GM19397 (cell line): ENCODE results near the gene RPS15.
"Not testable (repeated sequence)": the region's sequence is repeated elsewhere in the genome, so short reads cannot be mapped to it uniquely, and the experiment has no call there.

Source experiments
- ATAC-seq: cut with Tn5 transposase; IDR thresholded peaks from one replicate; pipeline ENCODE4 v1.9.1; 2021; ENCODE audit warnings: mild to moderate bottlenecking, moderate library complexity; ENCODE audit not compliant: unreplicated experiment

RPS15 gene

DNA sequence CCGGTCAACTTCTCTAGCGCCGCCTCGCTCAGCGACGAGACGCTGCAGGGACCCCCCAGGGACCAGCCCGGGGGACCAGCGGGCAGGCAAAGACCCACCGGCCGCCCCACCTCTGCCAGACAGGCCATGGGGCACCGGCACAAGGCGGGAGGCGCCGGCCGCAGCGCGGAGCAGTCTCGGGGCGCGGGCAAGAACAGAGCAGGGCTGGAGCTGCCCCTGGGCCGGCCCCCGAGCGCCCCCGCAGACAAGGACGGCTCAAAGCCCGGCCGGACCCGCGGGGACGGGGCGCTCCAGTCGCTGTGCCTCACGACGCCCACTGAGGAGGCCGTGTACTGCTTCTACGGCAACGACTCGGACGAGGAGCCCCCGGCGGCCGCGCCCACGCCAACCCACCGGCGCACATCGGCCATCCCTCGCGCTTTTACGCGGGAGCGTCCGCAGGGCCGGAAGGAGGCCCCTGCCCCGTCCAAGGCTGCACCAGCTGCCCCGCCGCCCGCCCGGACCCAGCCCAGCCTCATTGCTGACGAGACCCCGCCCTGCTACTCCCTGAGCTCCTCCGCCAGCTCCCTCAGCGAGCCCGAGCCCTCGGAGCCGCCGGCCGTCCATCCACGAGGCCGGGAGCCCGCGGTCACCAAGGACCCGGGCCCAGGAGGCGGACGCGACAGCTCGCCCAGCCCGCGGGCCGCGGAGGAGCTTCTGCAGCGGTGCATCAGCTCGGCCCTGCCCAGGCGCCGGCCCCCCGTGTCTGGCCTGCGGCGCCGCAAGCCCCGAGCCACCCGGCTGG, 29.5 kb downstream of the RPS15 start:
- no peak for ATAC-seq

DNA sequence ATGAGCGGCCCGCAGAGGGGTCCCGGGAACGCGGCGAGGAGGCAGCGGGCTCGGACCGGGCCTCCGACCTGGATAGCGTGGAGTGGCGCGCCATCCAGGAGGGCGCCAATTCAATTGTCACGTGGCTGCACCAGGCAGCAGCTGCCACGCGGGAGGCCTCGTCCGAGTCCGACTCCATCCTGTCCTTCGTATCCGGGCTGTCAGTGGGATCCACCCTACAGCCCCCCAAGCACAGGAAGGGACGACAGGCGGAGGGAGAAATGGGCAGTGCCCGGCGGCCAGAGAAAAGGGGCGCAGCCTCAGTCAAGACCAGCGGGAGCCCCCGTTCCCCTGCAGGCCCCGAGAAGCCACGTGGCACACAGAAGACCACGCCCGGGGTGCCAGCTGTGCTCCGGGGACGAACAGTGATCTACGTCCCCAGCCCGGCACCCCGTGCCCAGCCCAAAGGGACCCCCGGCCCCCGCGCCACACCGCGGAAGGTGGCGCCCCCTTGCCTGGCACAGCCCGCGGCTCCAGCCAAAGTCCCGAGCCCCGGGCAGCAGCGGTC, 30.2 kb downstream of the RPS15 start:
- no peak for ATAC-seq

DNA sequence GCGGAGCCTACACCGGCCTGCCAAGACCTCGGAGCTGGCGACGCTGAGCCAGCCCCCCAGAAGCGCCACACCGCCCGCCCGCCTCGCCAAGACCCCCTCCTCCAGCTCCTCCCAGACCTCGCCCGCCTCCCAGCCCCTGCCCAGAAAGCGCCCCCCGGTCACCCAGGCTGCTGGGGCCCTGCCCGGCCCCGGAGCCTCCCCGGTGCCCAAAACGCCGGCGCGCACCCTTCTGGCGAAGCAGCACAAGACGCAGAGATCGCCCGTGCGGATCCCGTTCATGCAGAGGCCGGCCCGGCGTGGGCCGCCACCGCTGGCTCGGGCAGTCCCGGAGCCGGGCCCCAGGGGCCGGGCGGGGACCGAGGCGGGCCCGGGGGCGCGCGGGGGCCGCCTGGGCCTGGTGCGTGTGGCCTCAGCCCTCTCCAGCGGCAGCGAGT, 30.6 kb downstream of the RPS15 start:
- ATAC-seq: no peak

DNA sequence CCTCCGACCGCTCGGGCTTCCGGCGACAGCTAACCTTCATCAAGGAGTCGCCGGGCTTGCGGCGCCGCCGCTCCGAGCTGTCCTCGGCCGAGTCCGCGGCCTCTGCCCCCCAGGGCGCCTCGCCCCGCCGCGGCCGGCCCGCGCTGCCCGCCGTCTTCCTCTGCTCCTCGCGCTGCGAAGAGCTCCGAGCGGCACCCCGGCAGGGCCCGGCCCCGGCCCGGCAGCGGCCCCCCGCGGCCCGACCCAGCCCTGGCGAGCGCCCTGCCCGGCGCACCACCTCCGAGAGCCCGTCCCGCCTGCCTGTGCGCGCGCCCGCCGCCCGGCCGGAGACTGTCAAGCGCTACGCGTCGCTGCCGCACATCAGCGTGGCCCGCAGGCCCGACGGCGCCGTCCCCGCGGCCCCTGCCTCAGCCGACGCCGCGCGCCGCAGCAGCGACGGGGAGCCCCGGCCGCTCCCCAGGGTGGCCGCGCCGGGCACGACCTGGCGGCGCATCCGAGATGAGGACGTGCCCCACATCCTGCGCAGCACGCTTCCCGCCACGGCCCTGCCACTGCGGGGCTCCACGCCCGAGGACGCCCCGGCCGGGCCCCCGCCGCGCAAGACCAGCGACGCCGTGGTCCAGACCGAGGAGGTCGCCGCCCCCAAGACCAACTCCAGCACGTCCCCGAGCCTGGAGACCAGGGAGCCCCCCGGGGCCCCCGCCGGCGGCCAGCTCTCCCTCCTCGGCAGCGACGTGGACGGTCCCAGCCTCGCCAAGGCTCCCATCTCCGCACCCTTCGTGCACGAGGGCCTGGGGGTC, 31.3 kb downstream of the RPS15 start:
- no peak for ATAC-seq

DNA sequence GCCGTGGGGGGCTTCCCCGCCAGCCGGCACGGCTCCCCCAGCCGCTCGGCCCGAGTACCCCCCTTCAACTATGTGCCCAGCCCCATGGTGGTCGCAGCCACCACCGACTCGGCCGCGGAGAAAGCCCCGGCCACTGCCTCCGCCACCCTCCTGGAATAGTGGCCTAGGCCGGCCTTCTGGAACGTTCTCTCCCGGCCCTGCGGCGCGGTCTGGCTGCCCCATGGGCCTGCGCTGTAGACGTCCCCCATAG, 31.8 kb downstream of the RPS15 start:
- ATAC-seq: no peak

DNA sequence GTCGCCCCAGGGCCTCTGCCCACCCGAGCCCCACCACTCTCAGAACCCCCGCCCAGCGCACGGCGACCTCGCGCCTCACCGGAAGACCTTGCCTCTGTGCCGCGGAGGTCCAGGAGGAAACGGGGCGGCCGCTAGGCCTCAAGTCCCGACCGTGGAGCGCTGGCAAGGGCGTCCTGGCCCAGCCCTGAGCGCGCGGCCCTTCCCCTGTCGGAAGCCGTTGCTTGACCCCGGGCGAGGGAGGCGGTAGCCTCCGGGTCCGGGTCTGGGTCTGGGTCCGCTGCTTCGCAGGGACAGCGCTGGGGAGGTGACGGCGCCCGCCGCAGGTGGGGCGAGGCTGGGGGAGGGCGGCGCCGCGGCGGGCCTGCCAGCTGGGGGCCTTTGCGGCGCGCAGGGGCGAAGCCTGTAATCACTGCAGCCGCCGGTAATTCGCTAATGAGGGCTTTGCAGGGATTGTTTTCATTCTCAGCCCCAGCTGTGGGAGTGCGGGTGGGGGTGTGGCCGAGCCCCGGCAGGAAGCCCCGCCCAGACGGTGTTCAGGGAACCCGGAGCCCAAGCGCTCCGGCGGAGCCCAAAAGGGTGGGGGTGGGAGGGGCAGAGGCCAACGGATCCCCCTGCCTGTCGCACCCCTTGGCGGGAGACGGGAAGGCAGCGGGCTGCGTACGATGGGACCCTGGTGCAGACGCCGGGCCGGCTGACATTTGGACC, 32.3 kb downstream of the RPS15 start:
- no peak for ATAC-seq

DNA sequence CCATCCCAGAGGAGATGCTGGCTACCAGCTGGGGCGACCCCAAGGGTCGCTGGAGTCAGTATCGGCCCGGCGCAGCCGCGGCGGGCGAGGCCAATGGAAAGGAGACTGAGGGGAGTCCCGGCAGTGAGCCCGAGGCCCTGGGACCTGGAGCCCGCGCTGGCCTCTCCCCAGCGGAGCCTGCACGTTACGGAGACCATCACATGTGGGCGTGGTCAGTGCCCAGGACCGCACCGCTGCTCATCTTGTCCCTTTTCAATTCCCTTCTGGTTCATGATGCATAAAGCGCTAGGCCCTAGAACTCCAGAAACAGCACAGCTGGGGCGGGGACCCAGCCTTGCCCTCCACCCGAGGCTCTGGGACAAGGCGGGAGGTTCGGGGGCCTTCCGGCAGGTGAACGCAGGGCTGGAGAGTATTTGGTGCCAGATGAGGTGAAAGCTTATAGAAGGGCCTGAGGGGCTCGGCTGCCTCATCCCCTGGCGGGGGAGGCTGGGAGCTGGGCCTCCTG, 32.9 kb downstream of the RPS15 start:
- ATAC-seq: no peak

DNA sequence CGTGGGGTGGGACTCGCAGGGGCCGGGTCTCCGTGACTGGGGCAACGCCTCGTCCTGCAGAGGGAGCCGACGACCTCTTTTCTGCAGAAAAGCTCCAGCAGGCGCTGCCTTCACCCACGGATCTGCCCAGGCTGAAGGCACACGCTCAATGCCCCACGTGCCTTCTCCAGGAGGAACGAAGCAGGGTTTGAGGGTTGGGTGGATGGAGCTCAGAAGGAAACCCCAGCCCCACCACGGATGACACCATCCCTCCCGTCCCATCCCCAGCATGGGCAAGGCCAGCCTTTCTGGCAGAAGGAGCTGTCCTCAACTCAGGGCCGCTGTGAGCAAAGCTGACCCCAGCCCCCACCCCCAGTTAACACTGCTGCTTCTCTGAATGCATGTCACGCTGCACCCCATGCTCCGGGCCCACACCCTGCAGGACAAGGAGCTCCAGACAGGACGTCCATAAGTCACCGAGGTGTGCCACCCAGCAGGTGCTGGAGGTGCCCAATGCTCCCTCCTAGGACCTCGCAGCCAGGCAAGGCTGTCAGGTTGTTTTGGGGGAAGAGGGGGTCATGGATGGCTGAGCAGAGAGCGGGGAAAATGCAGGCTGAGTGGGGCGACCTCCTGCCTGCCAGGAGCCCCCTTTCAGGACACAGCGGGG, 33.4 kb downstream of the RPS15 start:
- no peak for ATAC-seq

DNA sequence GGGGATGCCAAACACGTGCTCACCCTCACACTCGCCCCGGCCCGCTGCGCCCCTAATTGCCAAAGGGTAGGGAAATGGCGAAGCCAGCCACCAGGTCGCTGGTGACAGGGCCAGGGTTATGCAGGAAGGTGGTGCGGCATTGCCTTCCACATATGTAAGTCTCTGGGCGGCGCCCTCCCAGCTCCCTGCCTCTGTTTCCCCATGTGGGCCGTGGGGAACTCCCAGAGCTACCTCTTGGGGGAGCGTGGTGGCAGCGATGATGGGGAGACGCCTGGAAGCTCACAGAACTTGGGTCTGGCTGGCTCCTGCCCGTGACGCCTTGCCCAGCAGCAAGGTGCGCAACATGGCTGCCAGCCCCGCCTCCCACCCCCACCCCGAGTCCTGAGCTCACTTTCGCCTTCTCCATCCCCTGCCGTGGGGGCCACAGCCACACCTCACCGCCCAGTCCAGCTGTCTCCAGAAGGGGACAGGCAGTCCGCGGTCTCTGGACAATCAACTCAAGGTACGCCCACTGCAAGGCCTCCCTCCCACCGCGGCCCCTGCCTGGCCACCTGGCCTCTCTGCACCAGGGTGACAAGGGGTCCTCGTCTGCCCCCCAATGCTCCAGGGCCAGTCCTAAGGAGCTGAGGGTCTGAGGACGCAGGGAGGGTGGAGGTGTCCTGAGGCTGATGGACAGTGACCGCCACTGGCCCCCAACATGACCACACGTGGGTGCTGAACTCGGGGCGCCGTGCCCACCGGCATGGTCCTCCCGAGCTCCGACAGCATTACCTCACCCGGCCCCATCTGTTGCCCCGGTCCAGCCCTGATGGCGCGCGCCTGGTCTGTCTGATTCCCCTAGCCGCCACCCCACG, 34.3 kb downstream of the RPS15 start:
- ATAC-seq: no peak

DNA sequence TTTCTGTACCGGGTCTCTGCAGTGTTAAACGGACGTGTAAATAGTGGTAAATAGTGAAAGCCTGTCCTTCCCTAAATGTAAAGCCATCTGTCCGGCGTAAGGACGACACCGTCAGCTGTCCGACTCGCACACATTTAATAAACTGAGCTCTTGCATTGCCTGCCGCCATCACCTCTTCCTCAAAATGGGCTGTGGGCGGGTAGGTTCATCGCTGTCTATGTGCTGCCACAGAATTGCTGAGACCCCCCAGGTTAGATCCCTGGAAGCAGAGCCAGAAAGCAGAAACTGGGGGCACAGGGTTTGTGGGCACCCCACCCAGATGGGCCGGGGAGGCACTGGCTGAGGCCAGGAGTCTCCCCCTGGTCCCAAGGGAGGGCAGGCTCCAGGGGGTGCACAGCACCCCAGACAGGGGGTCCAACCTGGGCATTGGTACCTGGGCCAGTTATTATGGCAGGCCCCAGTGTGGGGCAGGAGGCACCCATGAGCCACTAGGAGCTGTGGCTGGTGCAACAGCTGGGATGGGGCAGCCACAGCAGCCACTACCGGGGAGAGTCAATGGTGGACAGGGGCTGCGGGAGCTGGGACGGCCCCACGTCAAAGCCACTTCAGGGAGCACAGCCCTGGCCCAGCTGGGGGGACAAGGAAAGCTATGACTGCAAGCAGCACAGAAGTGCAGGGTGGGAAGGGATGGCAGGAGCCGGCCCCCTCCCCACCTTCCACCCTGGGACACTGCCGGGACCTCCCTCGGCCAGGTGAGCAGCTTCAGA, 35.1 kb downstream of the RPS15 start:
- ATAC-seq: no peak

DNA sequence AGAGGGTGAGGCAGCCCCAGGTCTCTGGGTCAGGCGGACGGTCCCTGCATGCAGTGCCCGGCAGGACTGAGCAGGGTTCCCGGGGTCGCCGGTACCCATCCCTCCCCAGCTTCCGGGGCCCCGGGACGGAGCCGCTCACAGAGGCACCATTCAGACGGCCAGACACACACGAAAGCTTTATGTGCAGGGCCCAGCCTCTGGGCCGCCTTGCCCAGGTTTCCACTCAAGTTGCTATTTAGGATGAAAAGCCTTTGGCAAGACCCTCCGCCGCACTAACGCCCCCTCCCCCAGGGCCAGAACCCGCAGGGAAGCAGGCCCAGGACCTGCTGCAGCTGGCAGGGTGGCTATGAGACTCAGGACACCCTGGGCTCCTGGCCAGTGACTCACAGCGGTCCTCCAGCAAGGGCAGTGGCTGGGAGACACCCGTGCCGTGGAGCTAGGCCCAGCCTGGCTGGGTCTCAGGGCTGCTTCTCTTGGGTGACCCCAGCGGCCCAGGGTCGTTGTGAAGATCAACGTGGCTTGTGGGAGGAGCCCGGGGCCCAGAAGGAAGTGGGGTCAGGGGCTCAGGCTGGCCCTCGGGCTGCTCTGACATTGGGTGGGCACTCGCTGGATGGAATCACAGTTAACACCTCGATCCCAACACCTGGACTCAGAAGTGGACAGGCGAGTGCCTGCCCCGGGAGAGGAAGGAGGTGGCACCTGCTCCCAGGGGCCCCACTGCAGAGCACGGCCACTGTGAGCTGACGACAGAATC, 36.0 kb downstream of the RPS15 start:
- ATAC-seq: no peak

DNA sequence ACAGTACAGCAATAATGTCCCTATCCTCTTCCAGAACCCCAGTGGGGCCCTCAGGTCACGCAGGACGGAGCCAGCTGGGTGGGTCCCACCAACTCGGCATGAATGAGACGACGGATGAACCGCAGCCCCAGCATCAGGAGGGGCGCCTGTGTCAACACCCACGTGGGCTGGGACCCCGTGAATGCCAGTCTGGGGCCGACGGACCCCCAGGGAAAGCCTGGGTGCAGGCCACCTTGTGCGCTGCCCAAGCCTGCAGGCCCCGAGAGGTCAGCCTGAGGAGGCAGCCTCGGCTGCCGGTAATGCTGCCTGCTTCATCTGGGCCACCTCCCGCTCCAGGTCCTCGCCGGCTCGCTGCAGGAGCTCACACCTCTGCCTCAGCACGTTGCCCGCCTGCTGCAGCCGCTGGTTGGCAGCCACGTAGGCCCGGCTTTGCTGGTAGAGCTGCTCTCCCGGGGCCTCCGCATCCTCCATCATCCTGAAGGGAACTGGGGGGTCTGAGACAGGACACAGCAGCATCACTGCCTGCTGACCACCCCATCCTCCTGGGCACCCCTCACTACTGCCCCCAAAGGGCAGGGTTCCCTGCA, 36.7 kb downstream of the RPS15 start:
- no peak for ATAC-seq

DNA sequence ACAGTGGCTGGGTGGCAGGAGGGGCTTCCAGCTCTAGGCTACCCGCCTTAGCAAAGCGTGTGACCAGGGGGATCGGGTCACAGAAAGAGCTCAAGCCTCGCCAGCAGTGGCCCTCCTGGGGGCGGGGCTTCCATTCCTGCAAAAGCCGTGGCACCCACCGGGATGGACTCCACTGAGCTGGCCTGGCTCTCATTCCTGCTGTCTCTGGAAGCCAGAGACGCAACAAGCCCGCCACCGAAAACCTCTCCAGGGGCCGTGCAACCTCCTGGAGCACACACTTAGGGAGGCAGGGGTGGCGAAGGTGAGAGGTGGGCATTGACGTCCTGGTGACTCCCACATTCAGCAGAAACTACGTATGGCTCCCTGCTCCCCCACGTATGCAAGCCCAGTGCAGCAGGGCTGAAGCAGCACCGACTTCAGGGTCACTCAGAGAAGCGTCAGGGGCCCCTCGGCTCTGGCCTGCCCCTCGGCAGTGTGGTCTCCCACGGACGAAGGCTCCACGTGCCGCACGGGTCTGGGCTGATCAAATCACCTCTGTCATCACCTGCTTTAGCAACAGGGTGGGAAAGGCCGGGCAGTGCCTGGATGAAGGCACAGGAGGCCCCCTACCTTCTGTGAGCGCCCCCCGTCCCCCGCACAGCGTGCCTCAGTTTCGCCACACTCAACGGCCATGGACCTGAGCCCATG, 37.7 kb downstream of the RPS15 start:
- ATAC-seq: no peak

DNA sequence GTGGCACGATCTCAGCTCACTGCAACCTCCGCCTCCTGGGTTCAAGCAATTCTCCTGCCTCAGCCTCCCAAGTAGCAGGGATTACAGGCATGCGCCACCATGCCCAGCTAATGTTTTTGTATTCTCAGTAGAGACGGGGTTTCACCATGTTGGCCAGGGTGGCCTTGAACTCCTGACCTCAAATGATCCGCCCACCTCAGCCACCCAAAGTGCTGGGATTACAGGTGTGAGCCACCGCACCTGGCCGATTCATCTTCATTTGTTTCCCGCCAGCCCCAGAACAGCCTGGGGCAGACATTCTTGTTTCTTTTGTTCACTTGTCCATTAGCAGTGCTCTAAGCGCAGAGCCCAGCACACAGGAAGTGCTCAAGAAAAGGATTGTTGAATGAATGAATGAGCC, 38.9 kb downstream of the RPS15 start:
- ATAC-seq: not testable (repeated sequence)

DNA sequence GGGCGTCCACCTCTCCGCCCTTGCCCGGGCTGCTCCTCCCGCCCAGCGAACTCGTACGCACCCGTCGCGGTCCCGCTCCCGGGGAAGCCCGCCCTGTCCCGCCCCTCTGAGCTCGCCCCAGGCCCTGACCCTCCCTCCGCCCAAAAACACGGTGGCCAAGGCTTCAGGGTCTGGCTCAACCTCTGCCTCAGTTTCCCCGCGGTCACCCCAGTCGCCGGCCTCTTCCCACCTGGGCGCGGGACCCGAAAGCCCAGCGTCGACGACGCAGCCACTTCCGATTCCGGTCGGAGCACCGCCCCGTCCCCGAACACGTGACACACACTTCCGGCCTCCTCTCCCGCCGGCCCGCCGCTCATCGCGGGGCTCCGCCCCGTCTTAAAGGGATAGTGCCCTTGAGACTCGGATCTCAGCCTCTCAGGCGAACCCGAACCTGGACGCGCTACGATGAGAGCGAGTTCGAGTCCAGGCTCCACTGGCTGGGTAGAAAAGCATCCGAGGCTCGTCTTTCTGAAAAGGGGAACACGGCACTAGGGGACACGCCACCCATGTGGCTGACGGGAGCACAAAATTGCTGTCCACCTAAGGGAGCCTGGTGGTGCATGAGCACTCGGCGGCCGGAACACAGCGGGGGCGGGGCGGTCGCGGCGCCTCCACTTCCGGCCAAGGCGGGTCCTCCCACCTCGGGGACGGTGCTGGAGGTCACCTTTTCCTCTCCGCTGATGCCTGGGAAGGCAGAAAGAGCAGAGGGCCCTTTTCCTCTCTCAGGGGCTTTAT, 40.9 kb downstream of the RPS15 start, which contains the start of gene C19orf25:
Gene C19orf25, minus strand, starts transcription at position 282 of the 774 bp plus-strand sequence. CDS start 312 bp downstream, outside the sequence.
- ATAC-seq: peak; percentile 88

DNA sequence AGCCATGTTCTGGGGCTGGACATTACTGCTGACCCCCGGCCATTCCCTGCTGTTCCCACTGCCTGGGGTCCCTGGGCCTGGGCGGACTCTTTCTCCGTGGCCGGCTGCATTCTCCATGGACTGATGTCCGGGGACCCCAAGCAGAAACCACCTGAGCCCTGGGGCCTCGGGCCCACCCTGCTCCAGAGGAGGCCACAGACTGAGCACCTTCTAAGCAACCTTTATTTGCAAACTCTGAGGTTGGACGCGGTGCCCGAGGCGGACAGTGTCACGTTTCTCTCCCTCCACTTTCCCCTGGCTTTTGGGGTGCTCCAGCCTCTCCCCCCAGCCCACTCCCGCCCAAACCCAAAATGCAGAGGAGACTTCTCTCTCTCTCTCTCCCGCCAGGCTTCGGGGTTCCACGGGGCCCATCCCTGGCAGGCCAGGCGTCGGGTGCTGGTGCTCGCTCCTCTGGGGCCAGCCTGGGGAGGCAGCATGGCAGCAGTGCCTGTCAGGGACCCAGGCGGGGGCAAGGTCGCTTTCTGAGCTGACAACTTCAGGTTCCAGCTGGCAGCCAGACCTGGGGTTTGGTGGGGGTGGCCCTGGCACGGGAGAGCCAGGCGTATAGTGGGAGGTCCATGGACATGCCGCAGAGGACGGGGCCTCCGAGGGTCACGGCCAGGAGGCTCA, 43.2 kb downstream of the RPS15 start:
- no peak for ATAC-seq
